HG03108 (cell line): Measurements from ENCODE around the gene BNIP1.

ENCODE experiments used
- ATAC-seq: cut with Tn5 transposase; IDR thresholded peaks from one replicate; pipeline ENCODE4 v1.9.1; 2021; ENCODE audit warnings: moderate library complexity; ENCODE audit not compliant: unreplicated experiment

The BNIP1 gene

DNA sequence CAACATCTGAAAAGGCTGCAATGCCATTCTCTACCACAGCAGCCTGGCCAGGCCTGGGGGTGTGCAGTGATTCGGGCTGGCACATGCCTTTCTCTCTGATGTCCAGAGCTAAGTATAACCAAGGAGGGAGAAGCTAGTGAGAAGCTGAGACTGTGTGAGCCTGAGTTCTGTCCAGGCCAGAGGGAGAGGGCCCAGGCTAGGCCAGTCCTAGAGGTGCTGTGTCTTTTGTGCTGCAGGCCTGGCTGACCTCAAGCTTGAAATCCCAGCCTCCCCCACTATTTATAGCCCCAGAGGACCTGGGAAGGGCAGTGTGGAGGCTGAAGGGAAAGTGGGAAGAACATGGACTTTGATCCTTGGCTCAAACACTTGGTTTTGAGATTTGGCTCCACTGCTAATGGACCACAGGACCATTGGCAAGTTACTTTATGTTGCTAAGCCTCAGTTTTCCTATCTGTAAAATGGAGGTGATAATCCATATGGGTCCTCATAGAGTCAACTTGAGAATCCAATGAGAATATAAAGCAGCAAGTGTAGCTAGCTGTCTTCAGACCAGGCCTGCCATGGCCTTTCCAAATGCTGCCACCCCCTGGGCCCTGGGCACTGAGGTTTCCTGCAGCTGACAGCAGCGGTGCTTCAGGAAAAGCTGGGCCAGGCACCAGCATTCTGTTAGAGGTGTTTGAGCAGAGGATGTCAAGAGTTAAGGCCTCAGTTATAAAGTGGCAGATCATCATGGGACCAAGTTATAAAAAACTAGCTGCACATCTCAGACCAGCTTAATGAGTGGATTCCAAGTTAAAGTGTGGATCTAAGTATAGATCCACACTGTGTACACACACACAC, 21.1 kb downstream of the BNIP1 start:
- ATAC-seq = no peak

DNA sequence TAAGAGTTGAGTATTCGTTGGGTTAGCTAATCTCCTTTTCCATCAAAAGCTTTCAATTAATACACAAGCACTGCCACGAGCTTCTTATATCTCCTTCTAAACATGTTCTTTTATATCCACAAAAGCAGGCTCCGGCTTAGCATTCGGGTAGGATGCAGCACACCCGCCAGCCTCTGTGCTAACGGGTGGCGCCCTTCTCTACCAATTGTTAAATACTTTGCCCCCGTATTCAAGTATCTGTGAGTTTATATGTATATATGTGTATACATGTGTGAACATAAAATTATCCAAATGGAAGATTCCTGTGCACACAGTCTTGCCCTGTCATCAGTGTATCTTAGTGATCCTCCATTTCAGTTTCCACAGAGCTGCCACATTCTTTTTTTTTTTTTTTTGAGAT, 27.8 kb downstream of the BNIP1 start:
- ATAC-seq = no peak

DNA sequence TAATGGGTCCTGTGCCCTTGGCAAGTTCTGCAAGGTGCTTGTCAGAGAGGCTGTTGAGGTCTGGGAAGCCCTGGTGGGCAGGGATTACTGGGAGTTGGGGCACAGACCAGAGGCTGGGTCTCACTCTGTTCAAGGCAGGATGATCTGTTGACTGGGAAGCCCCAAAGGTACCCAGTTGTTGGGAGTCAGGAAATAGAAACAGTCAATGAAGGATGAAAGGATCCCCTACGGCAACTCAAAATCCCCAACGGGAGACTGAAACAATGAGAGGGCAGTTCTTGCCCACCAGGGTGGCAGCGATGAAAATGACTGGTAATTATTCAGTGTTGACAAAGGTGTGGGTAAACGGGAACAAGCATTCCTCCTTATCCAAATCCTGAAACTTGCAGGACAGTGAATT, 31.2 kb downstream of the BNIP1 start:
- ATAC-seq = no peak

DNA sequence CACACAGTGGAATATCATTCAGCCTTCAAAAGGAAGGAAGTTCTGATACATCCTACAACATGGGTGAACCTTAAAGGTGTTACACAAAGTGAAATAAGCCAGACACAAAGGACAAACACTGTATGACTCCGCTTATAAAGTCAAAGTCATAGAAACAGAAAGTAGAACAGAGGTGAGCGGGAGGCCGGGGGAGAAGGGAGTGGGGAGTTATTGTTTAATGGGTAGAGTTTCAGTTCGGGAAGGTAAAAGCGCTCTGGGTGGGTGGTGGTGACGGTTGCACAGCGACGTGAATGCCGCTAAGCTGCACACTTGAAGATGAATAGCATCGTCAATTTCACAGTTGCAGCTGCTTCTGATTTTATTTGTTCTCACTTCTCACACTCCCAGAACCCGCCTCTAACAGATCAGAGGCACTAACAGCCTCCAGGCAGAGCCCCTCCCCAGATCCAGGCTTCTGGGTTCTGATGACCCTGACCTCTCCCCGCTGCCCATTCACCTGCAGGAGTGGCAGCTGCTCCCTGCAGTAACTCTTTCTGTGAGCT, 34.1 kb downstream of the BNIP1 start:
- ATAC-seq = no peak

DNA sequence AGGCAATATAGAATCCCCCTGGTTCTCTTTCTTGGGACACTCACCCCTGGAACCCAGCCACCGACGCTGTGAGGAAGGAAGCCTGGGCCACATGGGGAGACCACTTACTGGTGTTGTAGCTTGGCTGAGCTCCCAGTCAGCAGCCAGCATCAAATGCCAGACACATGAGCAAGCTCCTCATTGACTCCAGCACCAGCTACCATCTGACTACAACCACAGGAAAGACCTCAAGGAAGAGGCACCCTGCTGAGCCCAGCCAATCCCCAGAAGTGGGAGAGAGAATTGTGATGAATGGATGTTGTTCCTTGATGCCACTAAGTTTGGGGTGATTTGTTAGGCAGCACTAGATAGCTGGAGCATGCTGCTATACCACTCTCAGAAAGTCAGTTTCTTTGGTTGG, 36.0 kb downstream of the BNIP1 start:
- no peak for ATAC-seq

DNA sequence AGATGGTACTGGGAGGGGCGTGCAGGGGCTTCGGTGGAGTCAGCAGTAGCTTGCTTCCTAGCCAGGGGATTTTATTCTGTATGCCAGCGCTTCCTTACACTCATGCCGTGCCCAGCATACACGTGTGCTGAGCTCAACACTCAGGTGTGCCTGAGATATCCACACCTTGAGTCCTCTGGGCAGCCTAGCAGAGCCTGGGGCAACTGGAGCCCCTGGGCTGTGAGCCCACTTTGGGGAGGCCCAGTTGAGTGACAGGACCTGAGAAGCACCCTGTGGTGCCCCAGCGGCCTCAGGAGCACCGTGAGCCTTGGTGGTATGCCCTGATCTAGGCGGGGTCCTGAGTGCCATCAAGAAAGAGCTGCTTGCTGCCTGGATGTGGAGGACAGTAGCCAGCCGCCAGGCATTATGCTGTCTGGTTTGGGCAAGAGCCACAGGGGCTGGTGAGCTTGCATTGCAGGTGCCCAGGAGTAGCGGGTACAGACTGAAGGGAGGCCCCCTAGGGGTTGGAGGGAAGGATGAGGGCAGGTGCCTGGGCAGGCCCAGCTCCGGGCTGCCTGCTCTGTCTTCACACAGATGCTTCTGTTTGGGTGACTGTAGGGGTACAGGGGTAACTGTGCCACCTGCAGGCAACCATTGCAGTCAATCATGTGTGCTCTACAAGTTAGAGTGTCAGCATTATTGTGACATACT, 42.9 kb downstream of the BNIP1 start:
- no peak for ATAC-seq

DNA sequence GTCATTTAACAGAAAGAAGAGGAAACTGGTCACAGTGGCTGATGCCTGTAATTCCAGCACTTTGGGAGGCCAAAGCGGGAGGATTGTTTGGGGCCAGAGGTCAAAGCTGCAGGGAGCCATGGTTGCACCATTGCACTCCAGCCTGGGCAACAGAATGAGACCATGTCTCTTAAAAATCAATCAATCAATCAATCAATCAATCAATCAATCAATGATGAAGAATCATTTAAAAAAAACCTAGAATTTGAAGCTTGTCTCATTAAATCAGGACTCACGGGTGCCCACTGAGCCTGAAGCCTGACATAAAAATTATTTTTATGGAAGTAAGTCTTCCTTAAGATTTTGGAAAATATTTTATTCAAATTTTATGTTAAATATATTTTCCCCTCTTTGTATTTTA, 43.9 kb downstream of the BNIP1 start:
- ATAC-seq = no peak

DNA sequence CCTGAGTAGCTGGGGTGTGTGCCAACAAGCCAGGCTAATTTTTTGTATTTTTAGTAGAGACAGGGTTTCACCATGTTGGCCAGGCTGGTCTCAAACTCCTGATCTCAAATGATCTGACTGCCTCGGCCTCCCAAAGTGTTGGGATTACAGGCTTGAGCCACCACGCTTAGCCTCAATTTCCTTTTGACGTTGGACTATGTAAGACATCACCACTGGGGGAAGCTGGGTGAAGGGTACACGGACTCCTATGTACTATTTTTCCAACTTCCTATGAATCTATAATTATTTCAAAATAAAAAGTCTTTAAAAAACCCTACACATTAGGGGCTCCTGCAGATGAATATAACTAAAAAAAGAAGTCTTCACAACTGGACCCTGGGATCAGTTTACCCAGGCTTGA, 46.7 kb downstream of the BNIP1 start:
- no peak for ATAC-seq

DNA sequence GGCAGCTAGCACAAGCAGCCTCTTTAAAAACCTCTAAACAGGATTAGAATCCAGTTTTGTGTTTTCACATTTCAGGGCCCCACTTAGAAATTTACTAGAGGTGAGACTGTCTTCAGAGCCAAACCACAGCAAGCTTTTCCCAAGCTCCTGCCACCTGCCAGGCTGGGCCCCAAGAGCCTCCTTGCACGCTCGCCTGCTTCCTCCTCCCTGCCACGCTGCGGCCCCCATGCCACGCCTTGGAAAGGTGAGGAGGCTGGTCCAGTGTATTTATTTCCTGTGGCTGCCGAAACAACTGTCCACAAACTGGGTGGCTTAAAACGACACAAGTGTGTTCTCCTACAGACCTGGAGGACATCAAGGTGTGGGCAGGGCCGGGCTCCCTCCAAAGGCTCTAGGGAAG, 47.2 kb downstream of the BNIP1 start:
- ATAC-seq = no peak

DNA sequence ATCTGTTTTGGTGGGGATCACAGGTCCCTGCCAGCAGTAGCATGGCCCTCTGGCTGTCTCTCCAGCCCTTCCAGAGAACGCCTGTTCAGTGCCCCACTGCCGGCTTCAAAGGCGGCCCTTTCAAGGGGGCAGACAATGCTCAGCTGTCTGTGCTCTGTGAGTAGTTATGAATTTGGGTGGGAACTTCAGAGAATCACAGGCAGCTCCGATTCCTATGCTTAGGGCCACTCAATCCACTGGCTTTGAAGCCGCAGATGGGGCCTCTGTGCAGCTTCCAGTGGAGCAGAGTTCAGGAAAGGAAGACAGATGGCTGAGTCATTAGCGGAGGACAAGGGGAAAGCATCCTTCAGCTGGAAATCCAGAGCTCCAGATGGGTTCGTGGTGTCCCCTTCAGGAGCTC, 48.2 kb downstream of the BNIP1 start:
- ATAC-seq = no peak

DNA sequence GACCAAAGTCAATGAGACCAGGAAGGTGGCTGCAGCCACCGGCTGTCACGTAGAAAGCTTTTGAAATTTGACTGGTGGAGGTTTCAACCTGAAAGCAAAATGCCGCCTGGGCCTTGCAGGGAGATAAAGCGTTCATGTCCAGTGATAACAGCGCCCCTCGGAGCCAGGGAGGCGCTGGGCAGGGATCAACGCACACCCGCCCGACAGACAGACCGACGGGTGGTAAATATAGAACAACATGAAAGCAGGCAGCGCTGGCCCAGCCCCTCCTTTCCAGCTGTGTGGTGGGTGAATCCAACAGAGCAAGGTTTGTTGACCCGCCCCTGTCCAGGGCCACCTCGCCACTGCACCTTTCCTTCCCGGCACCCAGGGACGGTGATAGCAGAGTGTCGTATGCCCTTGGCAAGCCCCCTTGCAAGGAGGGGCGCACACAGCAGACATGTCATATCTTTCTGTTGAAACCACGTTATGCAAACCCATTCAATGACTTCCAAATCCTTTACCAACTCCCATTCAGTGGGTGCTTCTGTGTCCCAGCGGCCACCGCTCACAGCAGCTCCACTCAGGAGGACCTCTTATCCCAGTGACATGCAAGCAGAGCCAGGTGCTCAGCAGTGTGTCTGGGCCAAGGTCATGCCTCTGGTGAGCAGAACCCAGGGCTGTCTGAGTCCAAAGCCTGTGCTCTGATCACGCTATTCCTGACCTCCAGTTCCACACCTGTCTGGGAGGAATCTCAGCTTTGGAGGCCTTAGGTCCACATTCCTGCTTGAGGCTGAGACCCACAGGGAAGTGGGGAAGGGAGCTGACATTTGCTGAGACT, 52.0 kb downstream of the BNIP1 start:
- no peak for ATAC-seq

DNA sequence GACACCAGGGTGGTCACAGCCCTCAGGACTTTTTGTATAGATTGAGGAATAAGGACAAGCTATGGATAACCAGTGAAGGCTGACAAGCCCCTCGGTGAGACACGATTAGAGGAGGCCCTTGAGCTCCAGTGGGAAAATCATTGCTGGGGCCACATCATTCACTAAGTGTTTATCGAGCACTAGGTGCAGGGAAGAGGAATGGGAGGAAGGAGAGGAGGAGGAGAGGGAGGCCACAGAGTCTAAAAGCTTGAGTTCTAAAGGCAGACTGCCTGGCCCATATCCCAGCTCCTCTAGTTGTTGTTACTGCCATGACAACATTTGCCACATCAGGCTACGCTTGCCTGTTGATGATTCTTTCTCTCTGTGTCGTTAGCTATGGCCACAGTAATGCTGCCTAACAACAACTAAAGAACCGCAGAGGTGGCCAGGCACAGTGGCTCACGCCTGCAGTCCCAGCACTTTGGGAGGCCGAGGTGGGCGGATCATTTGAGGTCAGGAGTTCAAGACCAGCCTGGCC, 53.1 kb downstream of the BNIP1 start:
- no peak for ATAC-seq

DNA sequence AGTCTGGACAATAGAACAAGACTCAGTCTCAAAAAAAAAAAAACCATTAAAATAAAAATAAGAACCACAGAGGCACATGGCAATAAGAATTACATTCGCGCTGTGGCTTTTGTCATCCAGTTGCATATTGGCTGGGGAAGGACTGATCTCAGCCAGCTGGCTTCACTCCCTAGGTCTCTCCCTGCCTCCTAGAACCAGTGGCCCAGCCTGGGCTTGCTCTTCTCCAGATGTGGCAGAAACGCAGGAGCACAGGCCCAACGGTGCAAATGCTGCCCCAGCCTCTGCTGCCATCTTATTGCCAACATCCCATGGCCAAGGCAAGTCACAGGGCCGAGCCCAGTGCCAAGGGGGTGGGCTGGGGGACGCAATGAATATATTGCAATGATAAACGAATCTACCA, 53.7 kb downstream of the BNIP1 start:
- no peak for ATAC-seq

DNA sequence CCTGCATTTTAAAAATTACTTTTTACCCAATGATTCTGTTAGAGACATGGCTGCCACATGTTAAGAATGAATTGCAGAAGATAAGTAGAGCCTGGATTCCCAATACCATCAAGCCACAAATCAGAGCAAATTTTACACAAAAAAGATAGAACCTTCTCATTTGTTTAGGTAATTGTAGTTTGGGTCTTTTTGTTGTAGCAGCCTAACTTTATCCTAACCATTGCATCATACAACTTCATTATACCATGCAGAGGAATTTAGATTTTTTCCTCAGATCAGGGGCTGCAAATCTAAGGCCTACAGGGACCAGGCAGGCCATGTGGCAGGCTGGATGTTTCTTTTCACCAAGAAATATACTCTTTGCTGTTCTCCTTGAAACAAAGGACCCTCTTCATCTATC, 56.0 kb downstream of the BNIP1 start:
- no peak for ATAC-seq

DNA sequence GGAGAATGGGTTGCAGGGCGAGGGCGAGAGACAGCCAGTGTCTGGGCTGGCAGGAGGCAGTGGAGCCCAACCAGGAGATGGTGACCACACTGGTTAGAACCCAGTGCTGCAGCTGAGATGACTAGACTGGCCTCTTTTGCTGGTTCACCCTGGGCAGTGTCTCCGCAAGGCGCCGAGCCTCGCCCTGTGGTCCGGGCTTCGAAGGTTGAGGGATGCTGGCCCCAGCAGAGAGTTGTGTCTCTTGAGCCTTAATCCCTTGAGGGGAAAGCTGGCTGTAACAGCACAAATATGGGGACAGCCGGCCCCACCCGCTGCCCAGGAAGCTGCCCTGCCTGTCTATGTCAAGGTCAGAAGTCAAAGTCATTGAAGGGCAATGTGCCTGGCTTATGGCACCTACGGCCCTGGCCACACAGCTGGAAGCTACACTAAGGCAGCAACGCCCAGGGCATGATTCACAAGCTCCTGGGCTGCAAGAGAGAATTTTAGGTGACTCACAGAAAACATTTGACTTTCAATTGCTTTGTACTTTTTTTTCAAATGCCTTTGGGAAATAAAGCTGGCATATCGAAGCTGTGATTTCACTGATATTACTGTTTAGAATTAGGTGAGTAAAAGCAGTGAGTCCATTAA, 57.4 kb downstream of the BNIP1 start:
- ATAC-seq = no peak

DNA sequence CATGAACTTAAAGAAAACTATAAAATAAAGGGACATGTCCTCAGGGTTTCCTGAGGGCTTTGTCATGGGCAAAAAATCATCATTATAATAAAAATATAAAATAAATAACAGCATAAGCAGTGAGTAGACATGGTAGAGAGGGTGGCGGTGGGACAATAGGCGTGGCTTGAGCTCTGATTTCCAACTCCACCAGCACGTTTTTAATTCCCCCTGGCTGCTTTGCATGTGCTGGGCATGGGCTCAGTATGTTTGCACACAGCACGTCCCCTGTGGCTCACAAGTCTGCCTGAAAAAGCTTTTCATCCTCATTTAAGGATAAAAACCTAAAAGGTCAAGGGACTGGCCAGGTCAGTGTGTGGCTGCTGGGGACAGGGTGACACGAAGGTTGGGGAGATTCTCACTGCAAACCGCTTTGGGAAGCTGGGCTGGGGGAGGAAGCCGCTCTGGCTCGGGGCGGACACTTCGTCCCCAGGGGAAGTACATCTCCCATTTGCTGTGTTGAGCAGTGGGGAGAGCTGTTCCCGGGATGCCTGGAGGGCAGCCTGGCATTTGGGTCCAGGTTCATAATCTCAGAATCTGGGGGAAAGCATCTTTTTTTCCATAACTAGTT, 58.0 kb downstream of the BNIP1 start:
- ATAC-seq = no peak

DNA sequence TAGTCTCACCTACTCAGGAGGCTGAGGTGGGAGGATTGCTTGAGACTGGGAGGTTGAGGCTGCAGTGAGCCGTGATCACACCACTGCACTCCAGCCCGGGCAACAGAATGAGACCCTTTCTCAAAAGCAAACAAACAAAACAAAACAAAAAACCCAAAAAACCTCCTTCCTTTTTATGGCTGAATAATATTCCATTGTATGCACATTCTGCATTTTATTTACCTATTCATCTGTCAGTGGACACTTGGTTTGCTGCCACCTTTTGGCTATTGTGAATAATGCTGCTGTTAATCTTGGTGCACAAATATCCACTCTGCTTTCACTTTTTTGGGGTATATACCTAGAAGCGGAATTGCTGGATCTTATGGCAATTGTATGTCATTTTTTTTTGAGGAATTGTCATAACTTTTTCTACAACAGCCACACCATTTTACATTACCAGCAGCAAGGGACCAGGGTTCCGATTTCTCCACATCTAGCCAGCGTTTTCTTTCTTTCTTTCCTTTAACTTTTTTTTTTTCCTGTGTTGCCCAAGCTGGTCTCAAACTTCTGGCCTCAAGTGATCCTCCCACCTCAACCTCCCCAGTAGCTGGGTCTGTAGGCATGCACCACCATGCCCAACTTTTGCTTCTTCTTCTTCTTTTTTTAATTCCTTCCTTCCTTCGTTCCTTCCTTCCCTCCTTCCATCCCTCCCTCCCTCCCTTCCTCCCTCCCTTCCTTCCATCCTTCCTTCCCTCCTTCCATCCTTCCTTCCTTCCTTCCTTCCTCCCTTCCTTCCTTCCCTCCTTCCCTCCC, 60.1 kb downstream of the BNIP1 start:
- no peak for ATAC-seq

DNA sequence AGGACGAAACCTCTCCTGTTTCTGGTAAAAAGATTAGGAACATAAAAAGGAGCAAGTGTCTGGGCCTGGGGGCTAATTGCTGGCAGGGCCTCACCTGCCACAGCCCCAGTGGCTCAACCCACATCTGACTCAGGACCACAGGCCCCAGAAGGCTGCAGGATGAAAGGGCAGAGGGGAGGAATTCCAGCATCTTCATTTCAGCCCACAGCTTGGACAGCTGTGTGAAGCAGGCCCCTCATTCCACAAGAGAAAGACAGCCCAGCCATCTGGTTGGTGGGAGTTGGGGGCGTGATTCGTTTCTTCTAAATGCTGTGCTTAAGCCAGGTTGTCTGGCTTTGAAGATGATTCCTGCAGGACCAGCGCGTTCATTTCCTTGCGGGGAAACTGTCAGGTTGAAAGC, 61.6 kb downstream of the BNIP1 start:
- ATAC-seq = no peak

DNA sequence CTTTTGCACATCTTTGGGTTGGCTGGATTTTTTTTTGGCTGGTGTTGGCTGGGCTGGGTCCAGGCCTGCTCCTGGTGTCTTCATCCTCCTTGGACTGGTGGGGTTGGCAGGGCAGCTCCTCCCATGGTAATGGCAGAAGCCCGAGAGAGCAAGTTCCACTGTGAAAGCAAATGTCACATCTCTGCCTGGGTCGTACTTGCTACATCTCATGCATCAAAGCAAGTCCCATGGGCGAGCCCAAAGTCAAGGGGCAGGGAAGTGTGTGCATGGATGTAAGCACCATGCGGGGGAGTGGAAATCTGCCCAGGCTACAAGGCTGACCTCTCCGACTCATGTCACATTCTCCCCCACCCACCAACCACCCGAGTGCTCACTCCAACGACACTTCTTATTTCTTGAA, 64.0 kb downstream of the BNIP1 start:
- no peak for ATAC-seq

DNA sequence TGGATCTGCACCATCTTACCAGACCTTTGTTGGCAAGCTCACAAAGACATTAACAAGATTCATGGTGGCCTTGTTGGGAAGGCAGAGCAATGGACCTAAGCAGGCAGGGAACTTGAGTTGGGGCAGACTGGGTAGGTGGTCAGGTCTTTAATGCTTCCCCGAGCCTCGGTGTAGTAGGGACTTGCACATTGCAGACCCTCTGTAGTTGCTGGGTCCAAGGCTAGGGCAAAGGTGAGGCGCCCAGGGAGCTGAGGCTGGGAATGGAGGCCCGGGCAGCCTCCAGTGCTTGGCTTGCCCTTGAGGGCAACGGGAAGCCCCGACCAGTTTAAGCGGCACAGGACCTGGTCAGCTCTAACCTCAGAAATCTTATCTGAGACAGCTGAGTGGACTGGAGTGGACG, 66.5 kb downstream of the BNIP1 start:
- ATAC-seq = no peak
